ENCODE measurements around the gene C6orf47.
A peak's percentile ranks its signal among the peaks of the same experiment; 100 is the strongest.

C6orf47 gene

GRCh38 chr6:31664790-31665500 is 4.4 kb upstream of the C6orf47 start, which contains the start of gene GPANK1:
Gene GPANK1 (minus strand): TSS chr6:31664997. CDS start chr6:31664478, 519 bp downstream.
- TF ChIP-seq CTCF (IDR thresholded peaks at IDR 0.05): no peak
- peak; percentile 92 for DNase-seq (ENCODE audit: low spot score)
- H3K27ac ChIP-seq: peak within 1 kb of the TSS; percentile 88 to 96
- H3K4me3 ChIP-seq: peak within 1 kb of the TSS; percentile 82

- TF ChIP-seq CTCF (IDR thresholded peaks at IDR 0.05): no peak
- peak overlapping the region; percentile 82 for H3K4me3 ChIP-seq
- DNase-seq (ENCODE audit: low spot score): no peak
- H3K27ac ChIP-seq: peak overlapping the region; percentile 88 to 96
These were observed 3.6 kb upstream of the C6orf47 start for GRCh38 chr6:31663961-31664789.

- H3K27ac ChIP-seq: peak overlapping the region; percentile 88 to 96
- DNase-seq (ENCODE audit: low spot score): no peak
- TF ChIP-seq CTCF (IDR thresholded peaks at IDR 0.05): no peak
- peak overlapping the region; percentile 82 for H3K4me3 ChIP-seq
These were observed 2.8 kb upstream of the C6orf47 start for GRCh38 chr6:31663126-31663960.

GRCh38 chr6:31662124-31662723 is 1.6 kb upstream of the C6orf47 start:
- H3K27ac ChIP-seq: peak overlapping the region in 1 of 2 donors; percentile 34
- TF ChIP-seq CTCF (IDR thresholded peaks at IDR 0.05): no peak
- no peak overlapping the region for H3K4me3 ChIP-seq
- DNase-seq (ENCODE audit: low spot score): no peak

GRCh38 chr6:31661262-31662123 is 915 bp upstream of the C6orf47 start:
- DNase-seq (ENCODE audit: low spot score): no peak
- H3K4me3 ChIP-seq: peak overlapping the region; percentile 97
- no peak for TF ChIP-seq CTCF (IDR thresholded peaks at IDR 0.05)
- H3K27ac ChIP-seq: peak overlapping the region; percentile 90 to 95

All from coronary artery (tissue), 2 donors.